PC-3 (cell line): ENCODE measurements around the gene VTCN1.

Experiments
- EZH2 ChIP-seq: fragments of 300-600 bp; sonication (generic); IDR thresholded peaks from one replicate; pipeline ENCODE4 v1.6.1; 2017; ENCODE audit warnings: antibody characterized with exemption, mild to moderate bottlenecking, low read length; ENCODE audit not compliant: unreplicated experiment
- EZH2phosphoT487 ChIP-seq: fragments of 300-600 bp; sonication (generic); IDR thresholded peaks from 2 replicates; pipeline ENCODE4 v1.6.1; 2018; ENCODE audit warnings: mild to moderate bottlenecking, antibody characterized with exemption, low read length, borderline replicate concordance
- TF ChIP-seq, protein P1 (sequence below): fragments of 300-600 bp; sonication (generic); conservative IDR thresholded peaks from 2 replicates; pipeline ENCODE4 v1.5.1; 2017; ENCODE audit warnings: antibody characterized with exemption, low read depth, mild to moderate bottlenecking, low read length

DNA sequence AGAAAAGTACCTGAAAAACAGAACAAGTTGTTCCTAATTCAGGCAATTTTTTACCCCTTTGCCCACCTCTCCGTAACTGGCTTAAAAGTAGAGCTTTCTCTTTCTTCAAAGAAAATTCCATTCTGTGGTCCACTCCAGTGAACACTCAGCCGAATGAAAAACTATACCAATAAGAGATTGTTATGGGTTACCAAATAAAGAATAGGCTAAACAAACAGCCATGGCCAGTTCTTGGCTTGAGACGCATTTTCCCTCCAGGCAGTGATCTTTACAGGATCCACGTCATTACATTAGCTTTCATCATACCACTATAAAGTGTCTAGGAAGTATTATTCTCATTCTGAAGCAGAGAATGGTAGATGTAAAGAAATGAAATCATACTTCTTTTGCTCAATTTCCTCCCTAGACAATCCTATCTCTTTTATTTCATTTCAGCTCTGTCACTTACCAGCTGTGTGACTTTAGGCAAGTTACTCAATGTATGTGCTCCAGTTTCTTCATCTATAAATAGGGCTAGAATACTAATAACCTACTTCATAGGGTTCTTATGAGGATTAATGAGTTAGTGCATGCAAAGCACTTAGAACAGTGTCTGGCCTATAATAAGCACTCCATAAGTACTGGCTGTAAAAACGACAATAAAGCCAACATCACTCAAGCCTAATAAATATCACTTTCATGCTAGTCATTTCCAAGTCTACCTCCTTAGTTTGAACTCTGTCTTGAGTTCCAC is 62.7 kb downstream of the VTCN1 start:
- TF ChIP-seq, protein P1, sequence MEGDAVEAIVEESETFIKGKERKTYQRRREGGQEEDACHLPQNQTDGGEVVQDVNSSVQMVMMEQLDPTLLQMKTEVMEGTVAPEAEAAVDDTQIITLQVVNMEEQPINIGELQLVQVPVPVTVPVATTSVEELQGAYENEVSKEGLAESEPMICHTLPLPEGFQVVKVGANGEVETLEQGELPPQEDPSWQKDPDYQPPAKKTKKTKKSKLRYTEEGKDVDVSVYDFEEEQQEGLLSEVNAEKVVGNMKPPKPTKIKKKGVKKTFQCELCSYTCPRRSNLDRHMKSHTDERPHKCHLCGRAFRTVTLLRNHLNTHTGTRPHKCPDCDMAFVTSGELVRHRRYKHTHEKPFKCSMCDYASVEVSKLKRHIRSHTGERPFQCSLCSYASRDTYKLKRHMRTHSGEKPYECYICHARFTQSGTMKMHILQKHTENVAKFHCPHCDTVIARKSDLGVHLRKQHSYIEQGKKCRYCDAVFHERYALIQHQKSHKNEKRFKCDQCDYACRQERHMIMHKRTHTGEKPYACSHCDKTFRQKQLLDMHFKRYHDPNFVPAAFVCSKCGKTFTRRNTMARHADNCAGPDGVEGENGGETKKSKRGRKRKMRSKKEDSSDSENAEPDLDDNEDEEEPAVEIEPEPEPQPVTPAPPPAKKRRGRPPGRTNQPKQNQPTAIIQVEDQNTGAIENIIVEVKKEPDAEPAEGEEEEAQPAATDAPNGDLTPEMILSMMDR: no peak
- no peak for TF ChIP-seq EZH2phosphoT487
- TF ChIP-seq EZH2: no peak
